22Rv1 (cell line): ENCODE data around the gene GPATCH1.

Experiments
- CTCF ChIP-seq: fragments of 450-650 bp; IDR thresholded peaks from 2 replicates; pipeline ENCODE4 v1.5.1; 2017; ENCODE audit warnings: mild to moderate bottlenecking
- ZFX ChIP-seq: fragments of 450-650 bp; IDR thresholded peaks from 2 replicates; pipeline ENCODE4 v1.6.1; 2017; ENCODE audit warnings: antibody characterized with exemption, borderline replicate concordance

GRCh38 chr19:33133438-33134031, 52.6 kb downstream of the GPATCH1 start:
- TF ChIP-seq CTCF: no peak
- TF ChIP-seq ZFX: no peak
